NK-92 (cell line): ENCODE measurements around the gene TMEM100.

ENCODE experiments used
- DNase-seq: peaks from one replicate; lab custom pipeline; 2025; ENCODE audit not compliant: unreplicated experiment; lab: John Stamatoyannopoulos, UW

TMEM100 gene

DNA sequence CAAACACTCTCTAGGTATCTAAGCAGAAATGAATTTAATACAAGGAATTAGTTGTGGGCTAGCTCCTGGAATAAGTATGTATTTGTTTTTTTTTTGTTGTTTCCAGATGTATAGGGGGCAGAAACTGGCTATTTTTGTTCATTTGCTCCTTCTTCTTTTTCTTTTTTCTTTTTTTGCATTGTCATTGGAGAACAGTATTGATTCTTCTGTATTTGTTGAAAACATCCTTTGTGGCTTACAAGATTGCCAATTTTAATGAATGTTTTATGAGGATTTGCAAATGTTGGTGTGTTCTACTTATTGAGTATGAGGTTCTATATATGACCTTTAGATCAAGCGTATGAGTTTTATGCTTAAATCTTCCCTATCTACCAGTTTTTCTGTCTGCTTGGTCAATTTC is 22.6 kb upstream of the TMEM100 start:
- DNase-seq, result no peak

DNA sequence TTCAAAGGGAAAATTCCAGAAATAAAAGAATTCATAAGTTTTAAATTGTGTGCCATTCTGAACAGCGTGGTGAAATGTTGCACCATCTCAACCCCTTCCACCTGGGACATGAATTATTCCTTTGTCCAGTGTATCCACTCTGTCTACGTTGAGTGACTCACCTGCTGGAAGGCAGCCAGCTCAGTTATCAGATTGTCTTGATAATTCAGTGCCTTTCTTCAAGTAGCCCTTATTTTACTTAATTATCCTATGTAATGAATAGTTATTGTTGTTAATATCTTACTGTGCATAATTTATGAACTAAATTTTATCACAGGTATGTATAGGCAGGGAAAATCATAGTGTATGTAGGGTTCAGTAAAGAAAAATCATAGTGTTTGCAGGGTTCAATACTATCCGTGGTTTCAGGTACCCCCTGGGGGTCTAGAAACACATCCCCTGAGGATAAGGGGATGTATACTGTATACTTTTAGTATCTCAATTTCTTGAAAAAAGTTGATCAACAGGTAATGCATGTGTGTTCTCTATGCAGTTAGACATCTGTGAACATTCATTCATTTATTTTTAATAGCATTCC is 20.5 kb upstream of the TMEM100 start:
- no peak for DNase-seq

DNA sequence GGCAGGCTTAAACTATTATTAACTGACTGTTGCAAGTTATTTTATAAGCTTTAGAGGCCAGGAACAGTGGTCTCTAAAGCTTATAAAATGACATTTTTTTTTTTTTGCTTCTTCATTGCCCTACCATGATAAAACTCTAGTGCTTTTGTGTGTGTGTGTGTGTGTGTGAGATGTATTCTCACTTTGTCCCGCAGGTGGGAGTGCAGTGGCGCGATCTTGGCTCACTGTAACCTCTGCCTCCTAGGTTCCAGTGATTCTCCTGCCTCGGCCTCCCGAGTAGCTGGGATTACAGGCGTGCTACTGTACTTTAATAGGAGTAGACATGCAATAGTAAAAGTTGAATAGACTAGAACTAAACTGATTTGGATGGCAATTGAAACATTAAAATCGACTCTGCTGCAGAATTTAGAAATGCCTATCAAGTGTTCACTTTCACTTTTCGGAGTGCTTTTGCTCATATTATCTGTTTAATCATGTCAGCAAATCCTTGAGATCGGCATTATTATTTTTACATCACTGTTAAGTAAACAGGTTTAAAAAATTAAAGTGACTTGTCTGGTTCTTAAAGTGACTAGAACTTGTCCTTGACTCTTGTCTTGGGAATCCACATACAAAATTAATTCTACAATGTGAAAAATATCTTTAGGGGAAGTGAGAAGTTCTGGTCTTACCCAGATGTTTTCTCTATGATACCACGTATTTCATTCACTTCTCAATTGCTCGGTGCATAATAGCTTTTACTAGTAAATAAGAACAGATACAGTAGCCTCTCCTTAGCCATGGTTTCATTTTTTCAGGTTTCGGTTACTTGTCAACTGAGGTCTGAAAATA is 19.8 kb upstream of the TMEM100 start:
- DNase-seq, result no peak

DNA sequence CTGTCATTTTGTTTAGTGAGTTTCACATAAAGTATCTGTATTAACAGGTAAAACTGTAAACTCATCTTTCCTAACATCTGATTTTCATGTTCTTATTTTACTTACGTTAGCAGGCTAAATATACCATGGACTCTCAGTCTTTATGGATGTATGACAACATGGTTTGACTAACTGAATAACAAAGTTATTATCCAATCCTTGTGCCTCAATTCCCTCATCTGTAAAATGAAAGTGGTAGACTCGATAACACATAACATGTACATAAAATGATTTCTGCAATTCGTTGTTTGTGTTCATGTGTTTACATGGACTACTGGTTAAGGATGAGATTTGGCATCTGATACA is 18.7 kb upstream of the TMEM100 start:
- DNase-seq, result no peak

DNA sequence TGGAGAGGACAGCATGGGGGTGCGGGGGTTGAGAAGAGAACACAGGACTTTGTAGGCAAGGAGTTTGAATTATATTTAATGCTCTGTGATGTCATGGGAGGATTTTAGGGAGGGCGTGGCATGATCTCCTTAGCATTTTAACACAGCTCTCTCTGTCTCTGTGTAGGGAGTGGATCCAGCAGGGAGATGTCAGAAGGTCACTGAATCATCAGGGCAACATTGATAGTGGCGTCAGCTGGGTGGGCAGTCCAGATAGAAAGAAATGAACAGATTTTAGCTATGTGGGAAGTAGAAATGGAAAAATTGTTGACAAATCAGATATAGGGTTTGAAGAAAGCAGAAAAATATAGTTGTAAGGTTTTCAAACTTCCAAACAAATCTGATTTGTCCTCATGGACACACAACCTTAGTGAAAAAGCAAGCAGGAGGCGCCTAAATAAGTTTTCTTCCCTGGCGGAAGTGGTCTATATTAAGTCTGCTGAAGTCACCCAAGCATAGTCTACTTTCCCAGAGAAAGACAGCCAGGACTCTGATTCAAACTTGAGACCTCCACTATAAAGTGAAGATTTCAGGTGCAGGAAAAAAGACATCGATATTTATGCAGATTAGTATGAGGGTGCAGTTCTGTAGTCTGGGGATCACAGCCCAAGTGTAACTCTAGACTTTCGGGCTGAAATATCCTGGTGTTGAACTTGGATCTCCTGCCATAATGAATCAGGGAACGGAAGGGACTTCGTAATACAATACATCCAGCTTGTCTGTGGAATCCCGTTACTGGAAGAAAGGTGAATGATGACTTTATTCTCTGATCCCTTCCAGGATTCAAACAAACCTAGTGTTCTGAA is 18.1 kb upstream of the TMEM100 start:
- no peak for DNase-seq

DNA sequence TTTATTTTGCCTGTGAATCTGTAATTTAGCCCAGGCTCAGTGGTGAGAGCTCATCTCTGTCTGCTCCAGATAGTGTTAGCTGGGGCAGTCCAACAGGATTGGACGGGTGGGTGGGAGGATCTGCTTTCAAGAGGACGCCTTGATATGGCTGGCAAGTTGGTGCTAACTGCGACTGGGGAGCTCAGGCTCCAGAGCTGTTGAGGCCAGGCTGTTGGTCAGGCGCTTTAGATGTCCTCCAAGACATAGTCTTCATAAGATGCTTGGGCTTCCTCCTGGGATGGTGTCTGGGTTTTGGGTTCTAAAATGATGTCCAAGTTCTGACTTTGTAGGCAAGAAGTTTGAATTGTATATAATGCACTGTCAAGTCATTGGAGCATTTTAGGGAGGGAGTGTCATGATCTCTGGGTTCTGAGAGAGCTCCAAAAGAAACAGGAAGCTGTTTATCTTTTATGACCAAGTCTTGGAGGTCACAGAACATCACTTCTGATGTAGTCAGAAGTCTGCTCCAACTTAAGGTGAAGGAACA is 15.4 kb upstream of the TMEM100 start:
- DNase-seq, result no peak

DNA sequence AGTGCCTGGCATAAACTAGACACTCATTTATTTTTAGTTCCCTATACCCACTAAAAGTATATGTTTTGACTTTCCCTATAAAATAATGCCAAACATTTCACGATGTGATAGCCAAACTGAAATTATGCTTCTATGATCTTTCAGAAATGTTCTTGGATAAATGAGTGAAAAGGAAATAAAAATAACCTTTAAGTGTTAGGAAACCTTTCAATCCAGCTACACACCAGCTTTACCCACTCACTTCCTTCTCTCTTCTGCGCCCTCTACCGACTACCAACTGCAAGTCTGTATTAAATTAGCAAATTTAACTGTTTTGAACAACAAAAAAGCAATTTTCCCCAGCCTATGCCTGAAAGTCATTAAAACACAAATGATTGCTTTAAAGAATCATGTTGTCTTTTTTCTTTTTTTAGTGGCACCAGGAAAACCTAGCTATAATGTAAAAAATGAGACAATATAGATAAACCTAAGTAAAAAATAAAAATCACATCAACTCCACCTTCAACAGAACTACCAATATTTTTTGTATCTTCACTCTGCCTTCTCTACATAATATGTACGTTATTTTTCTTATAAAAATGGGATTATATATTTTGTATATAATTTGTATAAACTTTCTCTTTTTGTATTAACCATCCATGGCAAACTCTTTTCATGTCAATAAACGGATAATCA is 13.2 kb upstream of the TMEM100 start:
- no peak for DNase-seq

DNA sequence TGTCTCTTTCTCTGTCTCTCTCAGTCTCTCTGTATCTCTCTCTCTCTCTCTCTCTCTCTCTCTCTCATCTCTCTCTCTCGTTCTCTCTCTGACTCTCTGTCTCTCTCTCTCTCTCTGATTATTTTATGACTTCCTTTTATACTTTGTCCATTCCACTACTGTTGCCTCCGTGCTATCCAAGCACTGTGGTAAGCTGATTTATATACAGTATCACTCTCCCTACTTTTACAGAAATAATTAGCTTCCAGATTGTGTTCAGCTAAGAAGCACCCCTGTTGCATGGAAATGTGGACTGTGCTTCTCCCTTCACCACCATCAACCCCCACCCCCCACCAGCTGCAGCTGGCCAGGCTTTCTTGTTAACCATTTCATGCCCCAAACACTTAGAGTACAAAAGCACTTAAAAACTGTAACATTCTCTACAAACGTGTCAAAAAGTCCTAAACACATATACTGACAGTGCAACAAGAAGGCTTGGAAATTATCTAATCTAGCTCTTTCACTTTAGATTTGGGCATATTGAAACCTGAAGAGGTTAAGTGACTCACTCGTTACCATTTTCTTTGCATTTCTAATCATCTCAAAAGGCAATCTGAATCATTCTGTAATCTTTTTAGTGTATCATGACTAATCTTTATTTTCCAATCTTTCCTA is 11.6 kb upstream of the TMEM100 start:
- no peak for DNase-seq

DNA sequence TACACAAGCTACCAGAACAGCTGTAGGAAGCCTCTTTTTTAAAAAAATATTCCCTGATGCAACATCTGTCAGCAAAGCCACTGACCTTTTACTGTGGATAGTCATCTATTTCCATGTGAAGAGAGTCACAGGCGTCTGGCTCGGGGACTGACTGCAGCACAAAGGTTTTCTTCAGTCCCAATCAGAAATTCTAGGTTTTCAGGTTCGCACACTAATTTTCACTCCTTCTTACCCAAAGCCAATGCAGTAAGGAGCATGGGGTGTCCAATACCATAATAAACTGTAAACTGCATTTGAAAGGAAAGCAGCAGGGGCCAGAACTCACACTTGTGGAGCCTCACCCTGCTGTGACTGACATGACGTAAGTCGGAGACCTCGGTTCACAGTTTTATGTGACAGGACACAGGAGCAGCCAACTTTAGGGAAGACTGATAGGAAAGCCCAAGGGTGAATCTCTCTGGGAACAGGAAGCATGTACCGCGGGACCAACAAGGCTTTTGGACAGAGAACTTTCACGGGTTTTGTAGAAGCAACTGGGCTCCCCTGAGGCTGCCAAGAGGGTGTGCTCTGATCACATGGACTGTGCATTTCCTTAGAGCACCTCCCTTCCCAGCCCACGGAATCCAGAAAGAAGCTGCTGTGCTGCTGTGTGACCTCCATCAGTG is 9.1 kb upstream of the TMEM100 start:
- no peak for DNase-seq

DNA sequence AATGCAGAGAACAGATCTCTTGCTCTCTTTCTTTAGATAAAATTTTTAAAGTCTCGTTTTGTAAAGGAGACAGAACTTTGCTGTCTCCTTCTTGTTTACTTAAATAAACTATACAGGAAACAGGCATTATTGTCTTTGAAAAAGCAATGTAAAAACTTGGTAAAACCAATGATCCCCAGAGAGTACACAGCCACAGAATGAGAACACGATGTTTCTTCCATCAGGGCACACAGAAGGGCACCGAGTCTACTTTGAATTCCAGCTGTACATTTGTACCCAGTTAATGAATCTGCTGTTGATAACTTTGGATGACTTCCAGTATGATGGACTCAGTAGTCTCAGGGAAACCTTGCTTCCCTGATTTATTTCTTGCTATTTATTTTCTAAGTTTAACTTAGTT is 8.1 kb upstream of the TMEM100 start:
- DNase-seq, result no peak

DNA sequence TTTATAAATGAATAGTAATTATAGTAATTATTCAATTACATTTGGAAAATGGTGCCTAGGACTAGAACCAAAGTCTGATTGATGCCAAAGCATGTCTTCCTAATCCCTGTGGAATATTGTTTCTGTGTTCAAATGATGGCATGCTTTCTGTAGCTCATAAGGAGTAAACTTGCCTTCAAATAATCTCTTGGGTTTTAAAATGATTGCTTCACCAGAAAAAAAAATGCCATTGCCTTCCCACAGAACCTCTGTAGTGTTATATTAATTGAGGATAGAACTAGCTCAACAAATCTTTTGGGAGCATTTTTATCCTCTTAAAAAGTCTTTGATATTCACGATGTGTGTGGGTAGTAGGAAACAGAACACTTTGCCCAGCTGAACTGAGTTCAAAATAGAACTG is 7.7 kb upstream of the TMEM100 start:
- DNase-seq, result no peak

DNA sequence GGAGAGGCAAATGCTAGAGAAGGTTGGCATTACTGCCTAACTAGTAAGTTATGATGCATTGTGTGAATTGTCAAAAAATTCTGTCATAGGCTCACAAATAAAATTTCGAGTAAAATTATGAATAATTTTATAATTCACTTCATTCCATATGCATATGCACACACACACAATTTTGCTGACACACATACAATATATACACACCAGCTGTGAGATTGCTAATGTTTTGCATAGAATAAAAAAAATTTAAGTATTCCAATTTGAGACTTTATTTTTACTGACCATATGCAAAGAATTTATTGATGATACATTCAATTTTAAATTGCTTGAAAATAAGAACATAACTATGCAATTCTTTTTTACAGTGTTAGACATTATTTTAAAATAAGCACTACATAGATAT is 6.8 kb upstream of the TMEM100 start:
- DNase-seq, result no peak

DNA sequence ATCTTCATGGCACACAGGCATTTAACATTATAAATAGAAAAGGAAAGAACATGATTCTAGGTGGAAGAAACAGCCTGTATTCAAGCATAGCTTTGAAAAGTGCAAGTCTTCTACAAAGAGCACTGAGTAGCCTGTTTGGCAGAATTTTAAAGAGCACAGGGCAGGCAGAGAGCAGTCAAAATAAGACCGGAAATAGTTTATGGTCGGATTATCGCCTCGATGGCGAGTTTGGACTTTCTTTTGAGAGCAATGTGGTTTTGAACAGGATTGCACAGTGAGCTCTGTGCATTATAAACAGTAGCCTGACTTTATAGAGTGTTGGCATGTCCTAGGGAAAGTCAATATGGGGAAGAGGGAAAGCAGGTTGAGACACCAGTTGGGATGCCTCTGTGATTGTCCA is 6.2 kb upstream of the TMEM100 start:
- DNase-seq, result no peak

DNA sequence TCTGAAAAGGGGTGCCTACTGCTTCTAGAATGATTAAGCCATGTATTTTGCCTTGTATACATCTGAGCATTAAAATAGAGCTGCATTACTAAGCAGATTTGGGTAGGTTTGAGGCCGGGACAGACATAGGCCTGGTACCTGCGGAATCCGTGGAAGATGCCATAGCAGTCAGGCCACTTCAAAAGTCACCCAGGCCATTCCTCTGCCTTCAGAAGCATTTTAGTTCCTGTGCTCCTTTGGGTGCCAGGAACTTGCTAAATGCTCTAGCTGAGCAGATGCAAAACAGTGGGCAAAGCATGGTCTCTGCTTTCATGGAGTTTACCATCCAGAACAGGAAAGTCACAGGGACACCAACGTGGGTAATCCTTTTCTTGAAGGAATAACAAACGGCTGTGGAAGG is 5.7 kb upstream of the TMEM100 start:
- no peak for DNase-seq

DNA sequence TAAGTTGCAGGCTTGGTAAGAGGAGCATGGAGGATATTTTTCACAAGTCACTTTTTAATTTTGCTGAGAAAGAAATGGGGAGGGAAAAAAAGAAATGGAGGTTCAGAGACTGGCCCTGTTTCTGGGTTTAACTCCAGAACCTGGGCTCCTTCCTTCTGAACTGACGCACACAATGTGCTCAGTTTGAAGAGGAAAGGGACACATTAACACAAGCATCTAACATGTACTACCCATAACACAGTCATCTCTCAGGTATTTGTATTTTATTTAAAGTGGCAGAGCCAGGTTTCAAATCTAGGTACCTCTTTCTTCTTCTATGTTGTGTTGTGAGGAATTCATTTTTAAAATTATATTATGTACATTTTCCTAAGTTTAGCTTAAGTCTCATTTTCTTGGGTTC is 5.3 kb upstream of the TMEM100 start:
- DNase-seq, result no peak

DNA sequence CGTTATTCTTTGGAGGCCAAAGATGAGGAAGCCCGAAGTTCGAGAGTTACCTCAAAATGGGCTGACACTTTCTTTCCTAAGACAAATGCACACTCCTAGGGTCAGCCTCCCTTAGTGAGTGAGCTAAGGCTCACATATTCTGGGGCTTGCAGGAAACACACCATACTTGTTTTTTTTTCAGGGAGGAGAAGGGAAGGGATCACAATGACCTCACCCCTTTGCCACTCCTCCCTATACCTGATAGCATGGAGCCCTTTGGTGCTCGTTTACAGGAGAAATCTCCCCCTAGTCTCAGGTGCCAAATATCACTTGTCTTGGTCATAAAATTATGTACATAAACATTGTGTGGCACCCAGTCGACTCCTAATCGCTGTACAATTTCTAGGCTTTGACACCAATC is 4.6 kb upstream of the TMEM100 start:
- DNase-seq, result no peak

DNA sequence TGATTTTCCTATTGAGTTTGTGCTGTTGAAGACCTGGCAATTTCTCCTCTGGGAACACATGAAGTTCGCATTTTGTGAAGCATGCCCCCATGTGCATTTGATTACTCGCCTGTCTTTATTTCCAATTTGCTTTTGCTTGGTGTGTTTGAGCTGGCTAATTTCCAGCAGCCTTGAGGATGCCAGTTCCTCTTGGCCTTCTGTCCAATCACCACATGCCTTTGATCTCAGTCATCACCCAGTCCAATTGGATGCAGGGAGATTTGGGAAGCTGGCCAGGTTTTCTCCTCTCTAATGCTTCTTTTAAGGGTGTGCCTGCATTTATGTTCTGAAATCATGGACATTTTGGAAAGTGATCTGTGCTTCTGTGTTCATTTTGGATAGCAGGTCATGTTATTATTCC is 3.8 kb upstream of the TMEM100 start:
- DNase-seq, result no peak

DNA sequence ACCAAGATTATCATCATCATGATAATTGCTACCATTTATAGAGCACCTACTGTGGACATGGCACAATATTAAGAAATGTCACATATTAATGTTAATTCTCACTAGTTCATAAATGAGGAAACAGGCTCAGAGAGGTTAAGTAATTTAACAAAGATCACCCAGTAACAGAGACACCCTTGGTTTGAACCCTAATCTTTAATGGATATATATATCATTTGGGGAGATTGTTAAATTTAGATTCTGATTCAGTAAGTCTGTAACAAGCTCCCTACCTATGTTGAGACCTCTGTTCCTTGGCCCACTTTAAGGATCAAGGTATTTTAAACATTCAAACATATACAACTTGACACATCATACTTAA is 804 bp upstream of the TMEM100 start:
- DNase-seq, result no peak

DNA sequence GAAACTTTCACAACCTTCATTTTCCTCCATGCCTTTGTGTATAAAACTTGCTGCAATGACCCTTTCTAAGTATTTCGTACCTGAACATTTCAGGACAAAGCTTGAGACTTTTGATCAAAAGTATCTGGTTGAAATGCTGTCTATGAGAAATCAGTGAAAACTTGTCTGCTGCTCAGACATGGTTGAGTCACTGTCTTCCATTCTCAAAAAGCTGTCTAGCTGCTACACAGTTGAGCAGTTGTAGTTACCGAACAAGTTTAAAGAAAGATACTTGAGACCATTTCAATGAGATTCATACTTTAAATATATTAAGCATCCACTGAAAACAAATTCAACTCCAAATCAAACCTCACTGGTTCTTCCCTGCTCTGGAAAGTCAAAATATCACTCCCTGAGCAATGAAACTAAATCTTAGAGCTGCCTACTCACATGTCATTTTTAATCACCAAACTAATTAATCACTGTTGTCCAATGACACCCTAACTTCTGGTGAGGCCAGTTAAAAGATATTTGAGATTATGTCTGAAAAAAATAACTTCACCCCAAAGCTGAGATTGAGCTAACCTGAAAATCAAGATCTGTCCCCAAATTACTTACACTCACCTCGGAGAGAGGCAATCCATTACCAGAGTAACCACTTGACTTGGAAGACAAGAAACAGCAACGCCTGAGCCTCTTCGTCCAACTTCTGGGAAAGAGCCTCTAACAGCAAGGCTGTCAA is 488 bp downstream of the TMEM100 start:
- no peak for DNase-seq
